Body of pancreas (tissue), 4 donors: Measurements from ENCODE around the gene ZNF77.
A peak's percentile ranks its signal among the peaks of the same experiment; 100 is the strongest.

Source experiments
- POLR2A ChIP-seq, 3 donors: fragments of 450-650 bp; IDR thresholded peaks; one replicate each; pipeline ENCODE4 v1.6.1; 2016; ENCODE audit warnings: antibody characterized with exemption in 3 of 3, mild to moderate bottlenecking in 2 of 3
- TF ChIP-seq, protein P1 (sequence below), 7 experiments: fragments of 450-650 bp in 4 of 7; fragments of 200-600 bp in 3 of 7; sonication (generic) in 3 of 7; IDR thresholded peaks; one replicate each; pipeline ENCODE4 v1.5.1; 2016 to 2019; ENCODE audit warnings: antibody characterized with exemption in 7 of 7

DNA sequence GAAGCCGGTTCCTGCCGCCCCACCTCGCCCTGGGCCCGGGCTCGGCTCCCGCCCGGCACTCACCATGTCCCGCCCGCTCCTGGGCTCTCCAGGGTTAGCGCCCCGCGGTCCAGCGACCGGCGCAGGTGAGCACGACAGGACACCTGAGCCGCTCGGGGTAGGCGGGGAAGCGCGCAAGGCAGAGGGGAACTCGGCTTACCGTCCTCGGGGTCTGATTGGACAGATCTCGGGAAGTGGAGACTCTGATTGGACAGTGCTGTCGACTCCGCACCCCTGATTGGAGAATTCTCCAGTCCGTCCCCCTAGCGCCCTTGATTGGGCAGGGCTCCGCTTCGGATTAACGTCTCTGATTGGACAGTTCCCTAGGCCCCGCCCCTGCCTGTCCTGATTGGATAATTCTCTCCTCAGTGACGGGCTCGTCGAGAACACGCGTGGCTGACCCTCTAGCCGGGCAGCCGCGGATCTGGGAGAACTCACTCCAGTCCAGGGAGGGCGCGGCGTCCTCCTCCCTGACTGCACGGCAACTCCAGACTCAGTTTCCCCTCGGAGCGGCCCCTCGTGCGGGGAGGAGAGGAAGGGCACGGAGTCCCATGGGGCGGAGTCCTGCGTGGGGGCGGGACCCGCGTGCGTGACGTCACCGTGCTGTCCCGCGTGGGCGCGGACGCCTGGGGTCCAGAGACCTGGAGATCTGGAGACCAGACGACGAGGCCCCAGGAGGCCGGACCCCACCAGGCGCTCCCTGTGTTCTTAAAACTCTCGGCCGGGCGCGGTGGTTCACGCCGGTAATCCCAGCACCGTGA, at the start of gene ZNF77:
- TF ChIP-seq, protein P1, sequence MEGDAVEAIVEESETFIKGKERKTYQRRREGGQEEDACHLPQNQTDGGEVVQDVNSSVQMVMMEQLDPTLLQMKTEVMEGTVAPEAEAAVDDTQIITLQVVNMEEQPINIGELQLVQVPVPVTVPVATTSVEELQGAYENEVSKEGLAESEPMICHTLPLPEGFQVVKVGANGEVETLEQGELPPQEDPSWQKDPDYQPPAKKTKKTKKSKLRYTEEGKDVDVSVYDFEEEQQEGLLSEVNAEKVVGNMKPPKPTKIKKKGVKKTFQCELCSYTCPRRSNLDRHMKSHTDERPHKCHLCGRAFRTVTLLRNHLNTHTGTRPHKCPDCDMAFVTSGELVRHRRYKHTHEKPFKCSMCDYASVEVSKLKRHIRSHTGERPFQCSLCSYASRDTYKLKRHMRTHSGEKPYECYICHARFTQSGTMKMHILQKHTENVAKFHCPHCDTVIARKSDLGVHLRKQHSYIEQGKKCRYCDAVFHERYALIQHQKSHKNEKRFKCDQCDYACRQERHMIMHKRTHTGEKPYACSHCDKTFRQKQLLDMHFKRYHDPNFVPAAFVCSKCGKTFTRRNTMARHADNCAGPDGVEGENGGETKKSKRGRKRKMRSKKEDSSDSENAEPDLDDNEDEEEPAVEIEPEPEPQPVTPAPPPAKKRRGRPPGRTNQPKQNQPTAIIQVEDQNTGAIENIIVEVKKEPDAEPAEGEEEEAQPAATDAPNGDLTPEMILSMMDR (IDR thresholded peaks at IDR 0.05): peak in 4 of 7 experiments; percentile 27 to 36 (median 28)
- peak; percentile 63 to 80 (median 79) for TF ChIP-seq POLR2A (IDR thresholded peaks at IDR 0.05)
